Raji (cell line): ENCODE measurements around the gene FAM9A.

Experiments
- POLR2A ChIP-seq: IDR thresholded peaks from 2 replicates; pipeline ENCODE4 v1.6.1; 2011; ENCODE audit warnings: low read depth, low read length, control low read depth; ENCODE audit not compliant: insufficient read depth

Gene FAM9A

DNA sequence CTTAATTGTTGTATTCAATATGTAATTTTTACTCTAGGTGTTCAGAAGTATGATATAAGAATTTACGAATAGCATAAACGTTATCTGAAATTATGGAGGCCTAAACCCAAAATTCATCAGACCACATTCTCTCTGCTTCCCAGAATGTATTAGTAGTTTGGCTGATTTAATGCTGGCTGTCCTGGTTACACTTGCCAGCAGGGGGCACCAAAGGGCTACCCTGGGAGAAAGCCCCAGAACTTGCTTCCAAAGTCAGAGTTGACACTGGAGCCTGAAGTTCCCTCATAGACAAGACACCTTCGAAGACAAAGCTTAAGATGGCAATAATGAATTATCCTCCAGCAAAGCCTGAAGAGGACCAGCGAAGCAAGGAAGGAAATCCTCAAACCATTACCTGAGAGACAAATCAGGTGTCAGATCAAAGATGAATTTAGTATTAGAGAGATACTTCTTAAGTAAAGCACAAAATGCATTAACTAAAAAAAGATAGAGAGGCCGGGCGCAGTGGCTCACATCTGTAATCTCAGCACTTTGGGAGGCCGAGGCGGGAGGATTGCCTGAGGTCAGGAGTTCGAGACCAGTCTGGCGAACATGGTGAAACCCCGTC lies 58.0 kb downstream of the FAM9A start:
- TF ChIP-seq POLR2A, result no peak

DNA sequence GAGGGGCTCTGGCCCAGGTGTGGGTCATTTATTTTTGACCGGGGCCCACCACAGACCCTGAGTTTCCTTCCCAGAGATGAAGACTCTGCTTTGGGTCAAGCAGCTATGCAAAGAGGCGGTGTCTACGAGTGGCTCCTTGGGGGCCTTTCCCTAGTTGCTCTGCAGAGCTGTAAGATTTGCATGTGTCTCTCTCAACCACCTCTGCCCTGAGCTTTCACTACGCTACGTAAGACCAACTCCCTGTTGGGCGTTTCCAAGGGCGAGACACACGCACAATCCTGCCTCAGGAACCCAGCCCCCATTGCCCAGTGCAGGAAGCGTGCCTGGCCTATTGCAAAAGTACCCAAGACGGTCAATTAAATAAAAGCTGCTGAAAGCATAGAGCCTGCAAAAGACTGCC lies 59.2 kb downstream of the FAM9A start:
- TF ChIP-seq POLR2A, result no peak
